NCI-H2029 (cell line): ENCODE data around the gene MAPK10.
"Not testable (repeated sequence)": the region's sequence is repeated elsewhere in the genome, so short reads cannot be mapped to it uniquely, and the experiment has no call there.

Source experiments
- DNase-seq: peaks from one replicate; lab custom pipeline; 2025; lab: John Stamatoyannopoulos, UW

The MAPK10 gene

GRCh38 chr4:85968945-85969819, 390.7 kb downstream of the MAPK10 start:
- DNase-seq, result peak; percentile 53

- no peak for DNase-seq
Measured at GRCh38 chr4:85967872-85968271, 392.0 kb downstream of the MAPK10 start.

GRCh38 chr4:85966373-85966772, 393.5 kb downstream of the MAPK10 start:
- DNase-seq, result no peak

- DNase-seq, result no peak
Measured at GRCh38 chr4:85965529-85965928, 394.3 kb downstream of the MAPK10 start.

GRCh38 chr4:85965017-85965416, 394.8 kb downstream of the MAPK10 start:
- not testable (repeated sequence) for DNase-seq

GRCh38 chr4:85964298-85964697, 395.6 kb downstream of the MAPK10 start:
- no peak for DNase-seq

GRCh38 chr4:85963231-85963630, 396.6 kb downstream of the MAPK10 start:
- no peak for DNase-seq

- DNase-seq, result no peak
Measured at GRCh38 chr4:85961887-85962286, 398.0 kb downstream of the MAPK10 start.

GRCh38 chr4:85956293-85956945, 403.4 kb downstream of the MAPK10 start:
- DNase-seq, result no peak

GRCh38 chr4:85955620-85956292, 404.1 kb downstream of the MAPK10 start:
- no peak for DNase-seq

- no peak for DNase-seq
Measured at GRCh38 chr4:85953651-85954018, 406.2 kb downstream of the MAPK10 start.

- DNase-seq, result no peak
Measured at GRCh38 chr4:85952972-85953650, 406.7 kb downstream of the MAPK10 start.

- DNase-seq, result no peak
Measured at GRCh38 chr4:85952528-85952927, 407.3 kb downstream of the MAPK10 start.

GRCh38 chr4:85951099-85951498, 408.8 kb downstream of the MAPK10 start:
- no peak for DNase-seq

GRCh38 chr4:85946821-85947220, 413.0 kb downstream of the MAPK10 start:
- DNase-seq, result no peak

GRCh38 chr4:85942107-85942506, 417.7 kb downstream of the MAPK10 start:
- no peak for DNase-seq

GRCh38 chr4:85940151-85940550, 419.7 kb downstream of the MAPK10 start:
- no peak for DNase-seq
